ENCODE measurements around the gene SHC3. TPM values are rescaled to one million over a fixed set of nuclear protein-coding genes. Genes with fewer than 3 reads are reported as not detected.

SHC3 gene
- total and polyA plus RNA-seq, 9 of the 15 experiments (the other 6 are each of a cell fraction or from before 2014, with no cell fraction given) = not detected

GRCh38 chr9:88994469-88995199 lies 184.0 kb downstream of the SHC3 start:
- Histone ChIP-seq H3K9ac (ENCODE audit: insufficient read depth in 1 of 2, low read depth in 2 of 2, low read length in 2 of 2) (no peak overlapping the region), H3K4me1 (replicated peaks in 1 of 2; ENCODE audit: control insufficient read depth in 2 of 2, insufficient read depth in 2 of 2, low read length in 2 of 2) (peaks cover 0 to 11% of the 10 kb centered on the region in 2 experiments; a peak in 3 of 5 replicates), H3K27ac (ENCODE audit: extremely low read depth, low read depth, low read length) (no peak overlapping the region), H2AFZ (ENCODE audit: low read depth, low read length) (no peak overlapping the region), H3K9me1 (ENCODE audit: control insufficient read depth, insufficient read depth, low read length) (no peaks in the 10 kb centered on the region), H3K9me3 (replicated peaks; ENCODE audit: control insufficient read depth, insufficient read depth, low read depth, low read length) (no peaks in the 10 kb centered on the region), H3K36me3 (ENCODE audit: control insufficient read depth, insufficient read depth, low read length) (no peaks in the 10 kb centered on the region), H3K79me2 (ENCODE audit: control insufficient read depth, insufficient read depth, low read length) (no peaks in the 10 kb centered on the region), H3K27me3 (ENCODE audit: control insufficient read depth in 2 of 2, insufficient read depth in 2 of 2, low read length in 2 of 2) (peaks cover 0 to 22% of the 10 kb centered on the region in 2 experiments; a peak in 2 of 5 replicates), H4K20me1 (replicated peaks; ENCODE audit: control insufficient read depth, insufficient read depth, low read length) (no peaks in the 10 kb centered on the region), H3K4me2 (ENCODE audit: insufficient read depth, low read length) (no peak overlapping the region), H3K4me3 (no peak overlapping the region)
- no peak for ATAC-seq
- CTCF ChIA-PET (ENCODE audit: low intra/inter-chr PET ratio) = no interaction called here
- POLR2A ChIA-PET = no interaction called here
- no peak for FAIRE-seq
- no peak for DNase-seq (ENCODE audit: extremely low read depth in 1 of 4, low spot score in 3 of 4)
- intact Hi-C loops (cut with micrococcal nuclease) = loop anchor here (10.0 kb wide), 1 partner anchor 310 kb away; no protein-coding TSS in a partner anchor
- 6% methylated on average over 9 of the region's 9 CpGs for WGBS (ENCODE audit: insufficient coverage, low coverage, missing lambda C conversion rate)
- no TSS peak for BruUV-seq (replicated peaks)
- in situ Hi-C loops (cut with MboI) = no loop called here
- TF ChIP-seq NFXL1 (CRISPR knock-in tag; IDR thresholded peaks at IDR 0.05) (no peak), MXD1 (CRISPR knock-in tag; IDR thresholded peaks at IDR 0.05; ENCODE audit: borderline replicate concordance, poor library complexity, severe bottlenecking) (no peak), ZBTB34 (CRISPR knock-in tag; IDR thresholded peaks at IDR 0.05) (no peak), MCM3 (IDR thresholded peaks at IDR 0.05) (no peak), ID3 (CRISPR knock-in tag; IDR thresholded peaks at IDR 0.05) (no peak), ID3 (tag; IDR thresholded peaks at IDR 0.05) (no peak), ZNF785 (CRISPR knock-in tag; IDR thresholded peaks at IDR 0.05) (no peak), FOXP4 (CRISPR knock-in tag; IDR thresholded peaks at IDR 0.05; ENCODE audit: borderline replicate concordance) (no peak), ASH1L (IDR thresholded peaks at IDR 0.05; ENCODE audit: borderline replicate concordance, low read depth, partially characterized antibody) (no peak), ELF1 (tag; IDR thresholded peaks at IDR 0.05) (no peak), MYC (IDR thresholded peaks at IDR 0.05; ENCODE audit: low read depth, low read length) (no peak), MYC (CRISPR knock-in tag; IDR thresholded peaks at IDR 0.05; ENCODE audit: borderline replicate concordance, low read depth) (no peak), PPARD (CRISPR knock-in tag; IDR thresholded peaks at IDR 0.05) (no peak), ZNF274 (IDR thresholded peaks at IDR 0.05; ENCODE audit: borderline replicate concordance, low read depth, low read length) (no peak), MAFG (tag; conservative IDR thresholded peaks at IDR 0.05) (no peak), OTX1 (CRISPR knock-in tag; IDR thresholded peaks at IDR 0.05) (no peak), SLC30A9 (CRISPR knock-in tag; IDR thresholded peaks at IDR 0.05) (no peak)
